Nephron progenitor cell (in vitro differentiated cells): ENCODE data around the gene MAMLD1.
A peak's percentile ranks its signal among the peaks of the same experiment; 100 is the strongest.

ENCODE experiments used
- DNase-seq: peaks from one replicate; pipeline ENCODE4 v3.0.0; 2021
- H3K27ac Mint-ChIP-seq: 2 replicates; pipeline ENCODE4 v1.8.0; 2021; ENCODE audit warnings: mild to moderate bottlenecking, moderate library complexity, mixed read lengths
- H3K27me3 Mint-ChIP-seq: 2 replicates; pipeline ENCODE4 v1.8.0; 2021; ENCODE audit warnings: mild to moderate bottlenecking, low read depth, mixed read lengths; ENCODE audit not compliant: poor library complexity
- H3K36me3 Mint-ChIP-seq: 2 replicates; pipeline ENCODE4 v1.8.0; 2021; ENCODE audit warnings: low read depth, mixed read lengths
- H3K4me1 Mint-ChIP-seq: 2 replicates; pipeline ENCODE4 v1.8.0; 2021; ENCODE audit warnings: mixed read lengths
- H3K4me3 Mint-ChIP-seq: 2 replicates; pipeline ENCODE4 v1.8.0; 2021; ENCODE audit warnings: mild to moderate bottlenecking, moderate library complexity, mixed read lengths
- H3K9me3 Mint-ChIP-seq: 2 replicates; pipeline ENCODE4 v1.8.0; 2021; ENCODE audit warnings: mild to moderate bottlenecking, moderate library complexity, mixed read lengths
- CTCF ChIP-seq: fragments of 200-600 bp; sonication (generic); IDR thresholded peaks from 2 replicates; pipeline ENCODE4 v1.5.0; 2021; ENCODE audit warnings: antibody characterized with exemption

The MAMLD1 gene

DNA sequence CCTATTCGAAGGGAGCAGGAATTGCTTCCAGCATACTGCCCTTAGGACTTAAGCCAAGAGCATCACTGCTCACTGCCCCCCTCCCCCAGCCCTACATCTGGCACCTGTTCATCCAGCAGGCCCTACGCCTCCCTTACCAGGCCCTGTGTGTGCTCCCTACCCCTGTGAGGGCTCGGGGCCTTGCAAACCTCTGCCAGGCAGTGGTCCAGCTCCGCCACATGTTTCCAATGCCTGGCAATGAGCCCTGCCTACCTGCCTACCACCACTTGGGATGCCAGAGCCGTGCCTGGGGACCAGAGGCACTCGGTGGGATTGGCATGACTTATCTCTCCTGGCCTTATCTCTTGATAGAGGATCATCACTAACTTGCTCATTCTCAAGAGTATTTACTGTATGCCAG lies 177.8 kb downstream of the MAMLD1 start:
- TF ChIP-seq CTCF: no peak
- H3K36me3 Mint-ChIP-seq: no peaks in the 10 kb centered on the region
- H3K27ac Mint-ChIP-seq: no peak overlapping the region
- no peaks in the 10 kb centered on the region for H3K27me3 Mint-ChIP-seq
- no peak for DNase-seq
- peaks cover 60% of the 10 kb centered on the region for H3K9me3 Mint-ChIP-seq
- peaks cover 9% of the 10 kb centered on the region for H3K4me1 Mint-ChIP-seq
- H3K4me3 Mint-ChIP-seq: no peak overlapping the region

- TF ChIP-seq CTCF: no peak
- no peak for DNase-seq
- H3K36me3 Mint-ChIP-seq: no peaks in the 10 kb centered on the region
- H3K27ac Mint-ChIP-seq: no peak overlapping the region
- no peak overlapping the region for H3K4me3 Mint-ChIP-seq
- no peaks in the 10 kb centered on the region for H3K27me3 Mint-ChIP-seq
- peaks cover 20% of the 10 kb centered on the region for H3K4me1 Mint-ChIP-seq
- H3K9me3 Mint-ChIP-seq: peaks cover 50% of the 10 kb centered on the region
Observed at GRCh38 chrX:150542846-150543229, 179.7 kb downstream of the MAMLD1 start.

DNA sequence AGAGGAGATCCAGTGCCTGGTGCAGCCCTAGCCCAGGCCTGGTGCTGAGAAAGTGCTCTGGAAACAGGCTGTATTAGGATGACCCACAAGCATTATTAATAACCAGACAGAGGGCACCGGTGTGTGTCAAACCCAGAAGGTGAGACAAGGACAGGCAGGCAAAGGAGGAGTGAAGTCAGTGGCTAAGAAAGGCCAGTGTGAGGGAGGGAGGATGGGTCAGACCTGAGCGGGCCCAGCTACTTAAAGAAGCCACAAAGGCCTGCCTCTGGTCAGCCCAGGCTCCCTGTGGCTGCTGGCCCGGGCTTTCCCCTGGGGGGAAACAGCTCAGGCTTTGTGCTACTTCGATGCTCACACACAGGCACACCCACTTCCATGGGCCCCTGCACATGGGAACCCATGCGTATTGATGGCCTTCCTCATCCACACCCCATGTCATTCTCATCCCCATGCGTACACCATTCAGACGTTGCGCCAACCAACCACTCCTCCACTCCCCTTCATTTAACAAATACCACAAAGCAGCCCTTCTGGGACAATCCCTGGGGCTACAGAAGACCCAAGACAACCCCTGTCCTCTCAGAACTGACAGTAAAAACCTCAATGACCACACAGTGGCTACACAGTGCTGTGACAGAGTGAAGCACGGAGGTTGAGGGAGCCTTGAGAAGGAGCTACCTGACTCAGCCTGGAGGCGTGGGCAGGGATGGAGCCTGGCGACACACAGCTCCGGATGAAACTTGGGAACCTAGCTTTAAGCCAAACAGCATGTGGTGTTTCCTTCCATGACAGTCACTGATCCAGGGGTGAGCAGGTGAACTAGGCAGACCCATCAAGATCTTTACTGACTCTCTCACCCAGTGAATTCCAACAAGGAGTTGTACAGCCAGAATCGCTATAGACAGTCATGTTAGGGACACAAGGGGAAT lies 180.4 kb downstream of the MAMLD1 start:
- H3K27ac Mint-ChIP-seq: peak overlapping the region; percentile 71
- TF ChIP-seq CTCF: no peak
- peaks cover 50% of the 10 kb centered on the region for H3K9me3 Mint-ChIP-seq
- H3K4me3 Mint-ChIP-seq: no peak overlapping the region
- H3K4me1 Mint-ChIP-seq: peaks cover 24% of the 10 kb centered on the region
- no peak for DNase-seq
- peaks cover 3% of the 10 kb centered on the region for H3K27me3 Mint-ChIP-seq
- H3K36me3 Mint-ChIP-seq: no peaks in the 10 kb centered on the region

- Mint-ChIP-seq H3K4me1 (peaks cover 24% of the 10 kb centered on the region), H3K27me3 (peaks cover 3% of the 10 kb centered on the region), H3K36me3 (no peaks in the 10 kb centered on the region), H3K4me3 (no peak overlapping the region), H3K9me3 (peaks cover 51% of the 10 kb centered on the region), H3K27ac (no peak overlapping the region)
- DNase-seq: no peak
- no peak for TF ChIP-seq CTCF
Observed at GRCh38 chrX:150544222-150544787, 181.2 kb downstream of the MAMLD1 start.

DNA sequence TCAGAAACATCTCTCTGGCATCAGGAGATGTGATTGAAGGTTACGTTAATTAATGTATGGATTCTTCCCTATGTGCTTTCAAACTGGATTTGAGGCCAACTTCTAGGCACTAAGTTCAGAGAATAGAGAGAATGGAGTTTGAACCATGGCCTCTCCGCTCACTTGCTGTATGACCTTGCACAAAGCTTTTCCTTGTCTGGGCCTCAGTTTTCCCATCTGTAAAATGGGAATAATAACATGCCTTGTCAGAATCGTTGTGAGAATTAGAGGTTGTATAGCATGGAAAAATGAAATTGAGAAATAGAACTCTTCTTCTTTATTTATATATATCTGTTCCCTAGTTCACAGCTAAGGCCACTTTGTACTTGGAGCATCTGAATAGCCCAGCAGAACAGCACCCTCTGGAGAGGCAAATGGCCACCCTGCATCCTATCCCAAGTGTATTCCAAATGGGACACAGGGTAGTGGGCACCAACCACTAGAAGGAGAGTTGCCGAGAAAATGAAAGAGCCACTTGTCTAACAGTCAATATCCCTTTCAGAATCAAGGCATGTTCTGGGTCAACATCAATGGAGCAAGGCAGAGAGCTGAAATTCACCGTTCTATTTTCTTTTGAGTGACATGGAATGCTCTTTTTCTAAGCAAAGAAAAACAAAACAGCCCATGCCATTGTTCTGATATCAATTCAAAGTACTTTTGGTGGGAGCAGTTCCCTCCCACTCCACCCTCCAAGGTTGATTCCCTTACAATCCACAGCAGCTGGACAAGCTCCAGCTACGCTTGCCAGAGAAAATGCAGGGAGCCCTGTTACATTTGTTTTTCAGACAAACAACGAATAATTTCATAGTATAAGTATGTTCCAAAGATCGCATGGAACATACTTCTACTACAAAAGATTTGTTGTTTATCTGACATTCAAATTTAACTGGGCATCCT lies 182.0 kb downstream of the MAMLD1 start:
- Mint-ChIP-seq H3K27me3 (peaks cover 5% of the 10 kb centered on the region), H3K36me3 (no peaks in the 10 kb centered on the region), H3K27ac (no peak overlapping the region), H3K4me3 (no peak overlapping the region), H3K9me3 (peaks cover 54% of the 10 kb centered on the region), H3K4me1 (peaks cover 24% of the 10 kb centered on the region)
- TF ChIP-seq CTCF: no peak
- DNase-seq: no peak
